ENCODE results near the gene NDST1. TPM values are rescaled to one million over a fixed set of nuclear protein-coding genes. Genes with fewer than 3 reads are reported as not detected.
A peak's percentile ranks its signal among the peaks of the same experiment; 100 is the strongest.

The NDST1 gene
- total RNA-seq, 2 donors from 2014 or later, result 4.0 to 7.8 TPM

DNA sequence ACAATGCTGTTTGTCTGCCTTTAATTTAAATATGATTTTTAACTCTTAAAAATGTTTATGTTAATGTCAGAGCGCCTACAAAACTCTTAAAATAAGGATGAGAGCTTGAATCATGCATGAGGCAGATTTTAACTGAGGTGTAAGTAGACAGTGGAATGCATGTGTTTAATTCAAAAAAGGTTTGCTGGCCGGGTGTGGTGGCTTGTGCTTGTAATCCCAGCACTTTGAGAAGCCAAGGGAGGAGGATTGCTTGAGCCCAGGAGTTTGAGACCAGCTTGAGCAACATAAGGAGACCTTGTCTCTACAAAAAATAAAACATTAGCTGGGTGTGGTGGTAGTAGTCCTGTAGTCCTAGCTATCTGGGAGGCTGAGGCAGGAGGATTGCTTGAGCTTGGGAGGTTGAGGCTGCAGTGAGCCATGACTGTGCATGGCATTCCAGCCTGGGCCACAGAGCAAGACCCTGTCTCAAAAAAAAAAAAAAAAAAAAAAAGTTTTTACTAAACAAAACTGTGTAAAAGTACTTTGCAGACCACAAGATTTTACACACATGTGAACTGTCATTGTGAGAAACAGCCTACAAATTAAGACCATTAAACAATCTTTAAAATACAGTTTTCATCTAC lies 21.1 kb downstream of the NDST1 start:
- H3K27me3 Mint-ChIP-seq, result no peaks in the 10 kb centered on the region
- peaks cover 6 to 10% of the 10 kb centered on the region in 2 donors for H3K4me1 Mint-ChIP-seq (ENCODE audit: low read depth in 2 of 2)
- H3K36me3 Mint-ChIP-seq, result no peaks in the 10 kb centered on the region
- ATAC-seq (no peak), DNase-seq (ENCODE audit: low spot score) (no peak)
- no peak overlapping the region for H3K27ac Mint-ChIP-seq
- no peaks in the 10 kb centered on the region for H3K9me3 Mint-ChIP-seq
- H3K4me3 Mint-ChIP-seq, result no peak overlapping the region

DNA sequence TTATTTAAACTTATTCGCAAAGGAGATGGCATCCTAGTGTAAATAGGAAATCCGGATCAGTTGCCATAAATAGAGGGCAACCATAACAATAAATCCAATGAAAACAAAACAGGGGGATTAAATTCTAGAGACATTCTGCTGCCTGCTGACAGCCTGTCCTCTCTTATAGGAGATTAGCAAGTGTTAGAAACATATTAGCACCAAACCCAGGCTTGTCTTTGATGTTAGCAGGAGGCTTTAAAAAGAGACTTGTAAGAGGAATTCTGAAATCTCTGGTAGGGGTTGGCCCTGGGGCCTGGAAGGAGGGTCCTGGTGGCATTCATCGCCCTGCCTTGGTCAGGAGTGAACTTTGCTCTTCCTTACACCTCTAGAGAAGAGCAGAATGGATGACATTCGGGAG lies 21.6 kb downstream of the NDST1 start:
- DNase-seq (ENCODE audit: low spot score) (no peak), ATAC-seq (no peak)
- Mint-ChIP-seq H3K36me3 (no peaks in the 10 kb centered on the region), H3K27ac (no peak overlapping the region), H3K9me3 (no peaks in the 10 kb centered on the region), H3K27me3 (no peaks in the 10 kb centered on the region), H3K4me3 (no peak overlapping the region), H3K4me1 (ENCODE audit: low read depth in 2 of 2) (peaks cover 6 to 10% of the 10 kb centered on the region in 2 donors)

DNA sequence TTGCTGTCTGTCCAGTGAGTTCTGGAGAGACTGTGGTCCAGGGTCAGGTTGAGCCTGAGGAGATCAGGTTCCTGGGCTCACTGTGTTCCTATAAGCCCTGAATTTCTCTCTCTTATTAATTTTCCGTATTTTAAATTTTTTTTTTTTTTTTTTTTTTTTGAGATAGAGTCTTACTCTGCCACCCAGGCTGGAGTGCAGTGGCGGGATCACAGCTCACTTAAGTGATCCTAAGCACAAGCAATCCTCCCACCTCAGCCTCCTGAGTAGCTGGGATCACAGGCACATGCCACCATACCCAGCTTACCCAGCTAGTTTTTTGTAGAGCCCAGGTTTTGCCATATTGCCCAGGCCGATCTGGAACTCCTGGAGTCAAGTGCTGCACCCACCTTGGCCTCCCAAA lies 22.5 kb downstream of the NDST1 start:
- ATAC-seq (no peak), DNase-seq (ENCODE audit: low spot score) (no peak)
- H3K4me3 Mint-ChIP-seq, result no peak overlapping the region
- no peaks in the 10 kb centered on the region for H3K36me3 Mint-ChIP-seq
- peaks cover 6 to 10% of the 10 kb centered on the region in 2 donors for H3K4me1 Mint-ChIP-seq (ENCODE audit: low read depth in 2 of 2)
- H3K27me3 Mint-ChIP-seq, result no peaks in the 10 kb centered on the region
- H3K9me3 Mint-ChIP-seq, result no peaks in the 10 kb centered on the region
- H3K27ac Mint-ChIP-seq, result no peak overlapping the region

DNA sequence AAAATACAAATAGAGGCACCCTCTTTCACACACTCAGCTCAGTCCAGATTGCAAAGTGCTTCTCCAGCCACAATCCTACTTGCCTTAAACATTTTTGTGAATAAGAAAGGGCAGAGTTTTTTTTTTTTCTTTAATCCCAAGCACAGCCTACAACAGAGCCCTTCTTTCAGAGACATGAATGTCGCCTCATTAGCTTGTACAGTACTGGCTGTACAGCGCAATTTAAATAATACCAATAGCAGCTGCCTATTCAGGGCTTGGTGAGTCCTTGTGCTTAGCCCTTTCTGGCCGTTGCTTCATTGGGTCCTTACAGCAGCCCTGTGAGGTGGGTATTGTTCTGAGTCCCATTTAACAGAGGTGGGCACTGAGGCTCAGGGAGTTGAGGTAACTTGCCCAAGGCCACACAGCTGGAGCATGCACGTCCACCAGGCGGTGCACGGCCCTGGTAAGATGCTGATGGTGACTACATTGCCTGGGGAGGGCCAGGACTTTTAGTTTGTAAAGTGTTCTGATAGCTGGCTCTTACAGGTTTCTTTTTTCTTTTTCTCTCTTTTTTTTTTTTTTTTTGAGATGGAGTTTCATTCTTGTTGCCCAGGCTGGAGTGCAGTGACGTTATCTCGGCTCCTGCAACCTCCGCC lies 23.1 kb downstream of the NDST1 start:
- no peak overlapping the region for H3K27ac Mint-ChIP-seq
- H3K27me3 Mint-ChIP-seq, result no peaks in the 10 kb centered on the region
- no peaks in the 10 kb centered on the region for H3K36me3 Mint-ChIP-seq
- H3K9me3 Mint-ChIP-seq, result no peaks in the 10 kb centered on the region
- DNase-seq (ENCODE audit: low spot score), result no peak
- H3K4me1 Mint-ChIP-seq (ENCODE audit: low read depth in 2 of 2), result peaks cover 6 to 10% of the 10 kb centered on the region in 2 donors
- ATAC-seq, result no peak
- H3K4me3 Mint-ChIP-seq, result no peak overlapping the region

DNA sequence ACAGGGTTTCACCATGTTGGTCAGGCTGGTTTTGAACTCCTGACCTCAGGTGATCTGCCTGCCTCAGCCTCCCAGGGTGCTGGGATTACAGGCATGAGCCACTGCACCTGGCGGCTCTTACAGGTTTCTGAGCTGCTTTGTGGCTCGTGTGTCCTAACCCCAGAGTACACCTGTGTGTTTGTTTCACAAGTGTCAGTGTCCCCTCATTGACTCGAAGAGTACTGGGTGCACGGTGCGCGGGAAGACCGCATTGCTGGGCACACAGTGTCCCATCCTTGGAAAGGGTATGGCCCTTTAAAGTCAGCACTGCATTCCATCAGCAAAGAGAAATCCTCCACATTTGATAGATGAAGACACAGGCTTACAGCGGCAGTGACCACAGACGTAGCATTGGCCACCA lies 23.8 kb downstream of the NDST1 start:
- ATAC-seq (no peak), DNase-seq (ENCODE audit: low spot score) (no peak)
- peaks cover 6 to 7% of the 10 kb centered on the region in 2 donors for H3K4me1 Mint-ChIP-seq (ENCODE audit: low read depth in 2 of 2)
- H3K9me3 Mint-ChIP-seq, result no peaks in the 10 kb centered on the region
- no peaks in the 10 kb centered on the region for H3K36me3 Mint-ChIP-seq
- H3K27ac Mint-ChIP-seq, result no peak overlapping the region
- no peak overlapping the region for H3K4me3 Mint-ChIP-seq
- no peaks in the 10 kb centered on the region for H3K27me3 Mint-ChIP-seq

DNA sequence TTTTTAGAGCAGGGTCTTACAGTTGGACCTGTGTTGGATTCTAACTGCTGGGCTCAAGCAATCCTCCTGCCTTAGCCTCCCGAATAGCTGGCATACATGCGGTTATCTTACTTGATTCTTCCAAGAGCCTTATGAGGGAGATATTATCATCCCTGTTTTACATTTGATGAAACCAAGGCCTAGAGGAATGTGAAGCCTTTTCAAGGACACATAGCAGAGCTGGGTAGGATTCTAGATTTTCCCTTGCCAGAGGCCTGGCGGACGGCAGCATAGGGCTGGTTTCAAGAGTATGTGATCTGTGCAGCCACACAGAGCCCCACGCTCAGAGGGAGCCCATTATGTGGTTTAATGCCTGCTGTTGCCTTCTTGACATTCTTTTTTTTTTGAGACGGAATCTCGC lies 24.2 kb downstream of the NDST1 start:
- Mint-ChIP-seq H3K9me3 (no peaks in the 10 kb centered on the region), H3K27ac (no peak overlapping the region), H3K4me3 (no peak overlapping the region), H3K36me3 (no peaks in the 10 kb centered on the region), H3K4me1 (ENCODE audit: low read depth in 2 of 2) (peaks cover 4 to 5% of the 10 kb centered on the region in 2 donors), H3K27me3 (no peaks in the 10 kb centered on the region)
- ATAC-seq, result no peak
- no peak for DNase-seq (ENCODE audit: low spot score)

DNA sequence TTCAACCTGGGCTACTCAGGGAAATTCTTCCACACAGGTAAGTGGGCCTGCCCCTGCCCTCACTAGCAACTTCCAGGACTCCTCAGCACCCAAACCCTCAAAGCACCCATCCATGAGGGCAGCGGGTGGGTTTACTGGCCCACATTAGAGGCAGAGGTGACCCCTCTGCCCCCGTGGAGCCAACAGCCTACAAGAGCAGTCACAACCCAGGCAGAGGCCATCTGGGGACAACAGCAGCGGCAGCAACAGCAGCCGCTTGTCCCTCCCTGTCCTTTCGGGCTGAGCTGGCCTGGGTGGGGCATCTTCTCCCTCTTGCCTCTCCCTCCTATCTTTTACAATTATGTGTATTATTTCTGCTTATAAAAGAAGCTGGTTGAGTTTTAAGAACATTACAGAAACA lies 25.1 kb downstream of the NDST1 start:
- Mint-ChIP-seq H3K9me3 (no peaks in the 10 kb centered on the region), H3K27ac (no peak overlapping the region), H3K27me3 (no peaks in the 10 kb centered on the region), H3K4me3 (no peak overlapping the region), H3K4me1 (ENCODE audit: low read depth in 2 of 2) (no peaks in the 10 kb centered on the region), H3K36me3 (no peaks in the 10 kb centered on the region)
- DNase-seq (ENCODE audit: low spot score), result no peak
- no peak for ATAC-seq

DNA sequence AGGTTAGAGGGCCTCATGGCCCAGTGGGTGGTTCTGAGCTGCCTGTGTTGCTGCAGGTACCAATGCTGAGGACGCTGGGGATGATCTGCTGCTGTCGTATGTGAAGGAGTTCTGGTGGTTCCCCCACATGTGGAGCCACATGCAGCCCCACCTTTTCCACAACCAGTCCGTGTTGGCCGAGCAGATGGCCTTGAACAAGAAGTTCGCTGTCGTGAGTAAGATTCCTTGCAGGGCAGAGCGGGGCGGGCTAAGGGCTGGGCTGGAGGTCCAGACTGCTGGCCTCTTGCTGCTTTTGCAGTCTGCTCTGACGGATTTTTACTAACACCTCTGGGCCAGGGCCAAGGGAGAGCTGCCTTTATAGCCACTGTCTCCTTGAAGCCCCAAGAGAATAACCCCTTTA lies 26.9 kb downstream of the NDST1 start:
- no peaks in the 10 kb centered on the region for H3K36me3 Mint-ChIP-seq
- ATAC-seq (no peak), DNase-seq (ENCODE audit: low spot score) (no peak)
- H3K4me1 Mint-ChIP-seq (ENCODE audit: low read depth in 2 of 2), result no peaks in the 10 kb centered on the region
- no peaks in the 10 kb centered on the region for H3K27me3 Mint-ChIP-seq
- H3K9me3 Mint-ChIP-seq, result no peaks in the 10 kb centered on the region
- H3K27ac Mint-ChIP-seq, result no peak overlapping the region
- no peak overlapping the region for H3K4me3 Mint-ChIP-seq

DNA sequence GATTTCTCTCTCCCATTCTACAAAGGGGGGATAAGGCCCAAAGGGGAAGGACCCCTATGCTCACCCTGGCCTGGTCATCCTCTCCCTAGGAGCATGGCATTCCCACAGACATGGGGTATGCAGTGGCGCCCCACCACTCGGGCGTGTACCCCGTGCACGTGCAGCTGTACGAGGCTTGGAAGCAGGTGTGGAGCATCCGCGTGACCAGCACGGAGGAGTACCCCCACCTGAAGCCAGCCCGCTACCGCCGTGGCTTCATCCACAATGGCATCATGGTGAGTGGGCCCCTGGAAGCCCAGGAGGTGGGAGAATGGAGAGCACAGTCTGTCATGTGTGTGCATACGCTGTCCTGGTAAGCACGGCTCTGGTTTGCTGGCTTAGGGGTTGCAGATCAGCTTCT lies 27.7 kb downstream of the NDST1 start:
- no peaks in the 10 kb centered on the region for H3K4me1 Mint-ChIP-seq (ENCODE audit: low read depth in 2 of 2)
- H3K9me3 Mint-ChIP-seq, result no peaks in the 10 kb centered on the region
- DNase-seq (ENCODE audit: low spot score) (no peak), ATAC-seq (peak in 1 of 2 donors; percentile 4)
- H3K36me3 Mint-ChIP-seq, result no peaks in the 10 kb centered on the region
- no peak overlapping the region for H3K27ac Mint-ChIP-seq
- no peaks in the 10 kb centered on the region for H3K27me3 Mint-ChIP-seq
- no peak overlapping the region for H3K4me3 Mint-ChIP-seq

DNA sequence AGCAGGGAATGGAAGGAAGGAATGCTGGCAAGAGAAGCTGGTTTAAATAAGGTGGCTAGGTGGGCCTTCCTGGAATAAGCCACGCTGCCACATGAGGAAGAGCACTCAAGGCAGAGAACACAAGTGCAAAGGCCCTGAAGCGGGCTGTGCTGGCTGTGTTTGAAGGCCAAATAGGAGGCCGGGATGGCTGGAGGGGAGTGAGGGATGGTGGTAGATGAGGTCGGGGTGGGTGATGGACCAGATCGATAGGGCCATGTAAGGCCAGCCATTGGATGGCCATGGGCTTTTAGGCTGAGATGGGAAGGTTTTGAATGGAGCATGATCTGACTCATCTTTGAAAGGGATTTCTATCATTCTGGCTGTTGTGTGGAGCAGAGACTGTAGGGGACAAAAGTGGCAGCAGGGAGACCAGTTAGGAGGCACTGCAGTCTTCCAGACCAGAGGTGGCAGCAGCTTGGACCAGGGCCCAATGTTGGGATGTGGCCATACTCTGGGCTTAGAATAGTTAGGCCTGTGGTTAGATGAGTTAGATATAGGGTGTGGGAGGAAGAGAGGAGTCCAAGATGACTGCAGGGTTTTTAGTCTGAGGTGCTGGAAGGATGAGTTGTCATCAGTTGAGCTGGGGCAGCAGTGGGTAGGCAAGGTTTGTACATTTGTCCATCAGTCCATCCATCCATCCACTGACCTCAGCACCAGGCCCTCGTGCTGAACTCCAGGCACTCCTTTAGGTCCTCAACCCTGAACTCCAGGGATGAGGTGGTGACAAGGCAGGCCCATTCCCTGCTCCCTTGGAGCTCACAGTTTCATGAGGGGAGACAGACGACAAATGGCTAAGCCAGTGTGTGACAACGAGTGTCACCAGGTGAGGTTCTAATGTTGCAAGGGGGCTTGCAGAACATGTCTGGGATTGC lies 30.3 kb downstream of the NDST1 start:
- H3K27me3 Mint-ChIP-seq, result no peaks in the 10 kb centered on the region
- ATAC-seq (no peak), DNase-seq (ENCODE audit: low spot score) (peak; percentile 26)
- H3K4me3 Mint-ChIP-seq, result no peak overlapping the region
- H3K9me3 Mint-ChIP-seq, result no peaks in the 10 kb centered on the region
- H3K27ac Mint-ChIP-seq, result no peak overlapping the region
- H3K36me3 Mint-ChIP-seq, result no peaks in the 10 kb centered on the region
- no peaks in the 10 kb centered on the region for H3K4me1 Mint-ChIP-seq (ENCODE audit: low read depth in 2 of 2)

DNA sequence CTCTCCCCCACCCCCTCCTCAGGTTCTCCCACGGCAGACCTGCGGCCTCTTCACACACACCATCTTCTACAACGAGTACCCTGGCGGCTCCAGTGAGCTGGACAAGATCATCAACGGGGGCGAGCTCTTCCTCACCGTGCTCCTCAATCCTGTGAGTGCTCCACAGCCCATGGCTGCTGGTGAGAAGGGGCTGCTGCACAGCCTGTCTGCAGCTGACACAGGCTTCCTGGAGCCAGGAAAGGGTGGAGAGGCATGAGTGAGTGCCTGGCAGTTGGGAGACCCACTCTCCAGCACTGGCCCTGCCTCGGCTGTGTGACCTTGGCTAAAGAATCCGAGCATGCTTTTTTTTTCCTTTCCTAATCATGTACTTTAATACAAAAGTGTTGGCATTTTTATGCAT lies 31.3 kb downstream of the NDST1 start:
- H3K9me3 Mint-ChIP-seq, result no peaks in the 10 kb centered on the region
- DNase-seq (ENCODE audit: low spot score) (no peak), ATAC-seq (peak in 1 of 2 donors; percentile 33)
- no peaks in the 10 kb centered on the region for H3K36me3 Mint-ChIP-seq
- H3K4me3 Mint-ChIP-seq, result no peak overlapping the region
- no peak overlapping the region for H3K27ac Mint-ChIP-seq
- H3K4me1 Mint-ChIP-seq (ENCODE audit: low read depth in 2 of 2), result no peaks in the 10 kb centered on the region
- no peaks in the 10 kb centered on the region for H3K27me3 Mint-ChIP-seq

DNA sequence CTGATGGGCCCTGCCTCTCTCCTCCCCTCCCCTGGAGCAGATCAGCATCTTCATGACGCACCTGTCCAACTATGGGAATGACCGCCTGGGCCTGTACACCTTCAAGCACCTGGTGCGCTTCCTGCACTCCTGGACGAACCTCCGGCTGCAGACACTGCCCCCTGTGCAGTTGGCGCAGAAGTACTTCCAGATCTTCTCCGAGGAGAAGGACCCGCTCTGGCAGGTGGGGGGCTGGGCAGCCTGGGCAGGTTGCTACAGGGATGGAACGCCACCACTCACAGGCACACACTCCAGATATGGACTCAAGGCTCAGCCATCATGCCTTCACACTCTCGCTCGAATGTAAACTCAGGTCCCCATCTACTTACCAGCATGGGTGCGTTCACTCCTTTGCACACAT lies 32.1 kb downstream of the NDST1 start:
- no peak overlapping the region for H3K27ac Mint-ChIP-seq
- DNase-seq (ENCODE audit: low spot score) (no peak), ATAC-seq (no peak)
- no peaks in the 10 kb centered on the region for H3K9me3 Mint-ChIP-seq
- no peak overlapping the region for H3K4me3 Mint-ChIP-seq
- no peaks in the 10 kb centered on the region for H3K4me1 Mint-ChIP-seq (ENCODE audit: low read depth in 2 of 2)
- H3K27me3 Mint-ChIP-seq, result no peaks in the 10 kb centered on the region
- H3K36me3 Mint-ChIP-seq, result no peaks in the 10 kb centered on the region

DNA sequence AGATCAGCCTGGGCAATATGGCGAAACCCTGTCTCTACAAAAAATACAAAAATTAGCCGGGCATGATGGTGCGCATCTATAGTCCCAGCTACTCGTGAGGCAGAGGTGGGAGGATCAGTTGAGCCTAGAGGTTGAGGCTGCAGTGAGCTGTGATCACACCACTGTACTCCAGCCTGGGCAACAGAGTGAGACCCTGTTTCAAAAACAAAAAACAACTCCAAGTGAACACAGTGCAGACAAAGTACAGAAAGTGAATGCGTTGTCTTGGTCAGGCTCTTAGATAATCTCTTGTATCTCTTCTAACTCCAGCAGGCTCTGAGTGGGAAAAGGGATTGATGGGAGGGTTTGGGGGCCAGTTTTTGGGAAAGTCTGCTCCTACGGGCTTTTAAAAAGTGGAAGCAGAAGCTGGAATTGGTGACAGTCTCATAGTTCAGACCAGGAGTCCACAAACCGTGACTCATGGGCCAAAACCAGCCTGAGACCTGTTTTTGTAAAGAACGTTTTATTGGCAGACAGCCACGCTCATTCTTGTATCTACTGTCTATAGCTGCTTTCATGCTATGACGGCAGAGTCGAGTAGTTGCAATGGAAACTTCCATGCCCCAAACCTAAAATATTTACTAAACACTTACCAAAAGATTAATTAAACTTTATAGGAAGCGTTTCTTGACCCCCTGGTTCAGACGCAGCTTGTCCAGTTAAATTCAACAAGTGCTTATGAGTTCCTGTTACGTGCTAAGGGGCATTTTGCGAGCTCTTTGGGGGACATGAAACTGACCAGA lies 32.9 kb downstream of the NDST1 start:
- Mint-ChIP-seq H3K9me3 (no peaks in the 10 kb centered on the region), H3K4me1 (ENCODE audit: low read depth in 2 of 2) (no peaks in the 10 kb centered on the region), H3K27ac (no peak overlapping the region), H3K27me3 (no peaks in the 10 kb centered on the region), H3K36me3 (no peaks in the 10 kb centered on the region), H3K4me3 (no peak overlapping the region)
- ATAC-seq, result no peak
- DNase-seq (ENCODE audit: low spot score), result no peak

DNA sequence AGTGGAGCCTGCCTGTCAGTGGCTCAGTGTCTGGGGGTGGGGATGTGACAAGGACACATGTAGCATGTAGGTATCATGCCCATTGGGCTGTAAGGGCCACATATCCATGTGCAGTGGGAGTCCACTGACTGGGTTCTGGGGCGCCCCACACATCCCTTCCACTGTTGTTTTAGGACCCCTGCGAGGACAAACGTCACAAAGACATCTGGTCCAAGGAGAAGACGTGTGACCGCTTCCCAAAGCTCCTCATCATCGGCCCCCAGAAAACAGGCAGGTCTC lies 33.4 kb downstream of the NDST1 start:
- ATAC-seq (no peak), DNase-seq (ENCODE audit: low spot score) (no peak)
- H3K27me3 Mint-ChIP-seq, result no peaks in the 10 kb centered on the region
- no peaks in the 10 kb centered on the region for H3K4me1 Mint-ChIP-seq (ENCODE audit: low read depth in 2 of 2)
- no peak overlapping the region for H3K4me3 Mint-ChIP-seq
- no peaks in the 10 kb centered on the region for H3K9me3 Mint-ChIP-seq
- H3K27ac Mint-ChIP-seq, result no peak overlapping the region
- no peaks in the 10 kb centered on the region for H3K36me3 Mint-ChIP-seq

All from natural killer cell treated with Interleukin-12 subunit alpha and Interleukin-12 subunit beta and Interleukin-15 and Interleukin-18, amount 100 ng/mL, for 72 hours (primary cell).